IMR-90 (cell line): ENCODE measurements around the gene PIGU. TPM values are rescaled to one million over a fixed set of nuclear protein-coding genes. Genes with fewer than 3 reads are reported as not detected.

Source experiments
- ATAC-seq: fragments of 200-7000 bp; cut with Tn5 transposase; 2 replicates; pipeline ENCODE4 v1.9.1; 2020; ENCODE audit warnings: low read depth, mild to moderate bottlenecking, moderate library complexity
- BruUV-seq: library from RNA; stranded (reverse); fragments of 400-500 nt; replicated peaks from 2 replicates; lab custom pipeline; 2021; lab: Mats Ljungman, UMichigan
- CTCF ChIA-PET: fragments of 300-600 bp; formaldehyde crosslinking; extraction: SDS; loops from one replicate; lab custom pipeline; 2021; ENCODE audit warnings: antibody characterized with exemption; lab: Yijun Ruan, JAX
- POLR2A ChIA-PET: fragments of 300-600 bp; sonication (Branson Sonifier 250); formaldehyde crosslinking; loops from one replicate; lab custom pipeline; 2022; ENCODE audit warnings: antibody characterized with exemption; ENCODE audit not compliant: unreplicated experiment; lab: Charles Lee
- DNase-seq: peaks from one replicate; pipeline ENCODE4 v3.0.0; 2013
- H2AFZ ChIP-seq: replicated peaks from 2 replicates; pipeline ENCODE3; 2013; ENCODE audit warnings: low read length, mild to moderate bottlenecking; ENCODE audit not compliant: poor library complexity
- H2AK5ac ChIP-seq: 2 replicates; pipeline ENCODE4 v1.6.1; 2013; ENCODE audit warnings: low read depth, low read length, inconsistent platforms
- H2AK9ac ChIP-seq: replicated peaks from 2 replicates; pipeline ENCODE3; 2013; ENCODE audit warnings: mild to moderate bottlenecking, low read depth, low read length, moderate library complexity; ENCODE audit not compliant: poor library complexity
- H2BK120ac ChIP-seq: 2 replicates; pipeline ENCODE4 v1.6.1; 2013; ENCODE audit warnings: low read depth, low read length, inconsistent platforms
- H2BK15ac ChIP-seq: 3 replicates; pipeline ENCODE4 v1.6.1; 2013; ENCODE audit warnings: low read depth, low read length, inconsistent platforms
- H2BK20ac ChIP-seq: 2 replicates; pipeline ENCODE4 v1.6.1; 2013; ENCODE audit warnings: low read depth, mild to moderate bottlenecking, inconsistent platforms, low read length, moderate library complexity
- H2BK5ac ChIP-seq: 2 replicates; pipeline ENCODE4 v1.6.1; 2013; ENCODE audit warnings: mild to moderate bottlenecking, low read depth, low read length, inconsistent platforms; ENCODE audit not compliant: poor library complexity, severe bottlenecking
- H3K14ac ChIP-seq: replicated peaks from 2 replicates; pipeline ENCODE4 v1.6.1; 2013; ENCODE audit warnings: low read depth, low read length, inconsistent platforms
- H3K18ac ChIP-seq: 2 replicates; pipeline ENCODE4 v1.6.1; 2013; ENCODE audit warnings: low read depth, low read length, control low read depth
- H3K23ac ChIP-seq: 2 replicates; pipeline ENCODE4 v1.6.1; 2013; ENCODE audit warnings: low read depth, low read length, inconsistent platforms
- H3K27ac ChIP-seq: 2 replicates; pipeline ENCODE4 v1.5.1; 2013; ENCODE audit warnings: mild to moderate bottlenecking, control low read depth, low read length; ENCODE audit not compliant: insufficient read depth
- H3K27me3 ChIP-seq: 2 replicates; pipeline ENCODE4 v1.6.1; 2013; ENCODE audit warnings: low read length; ENCODE audit not compliant: control insufficient read depth, insufficient read depth
- H3K36me3 ChIP-seq: 2 replicates; pipeline ENCODE4 v1.6.1; 2013; ENCODE audit warnings: low read length, mixed read lengths; ENCODE audit not compliant: control insufficient read depth, insufficient read depth
- H3K4ac ChIP-seq: 2 replicates; pipeline ENCODE4 v1.6.1; 2013; ENCODE audit warnings: low read depth, low read length, inconsistent platforms
- H3K4me1 ChIP-seq: 2 replicates; pipeline ENCODE4 v1.6.1; 2013; ENCODE audit warnings: low read length, mixed read lengths; ENCODE audit not compliant: control insufficient read depth, insufficient read depth
- H3K4me2 ChIP-seq: 2 replicates; pipeline ENCODE4 v1.6.1; 2013; ENCODE audit warnings: low read depth, mild to moderate bottlenecking, control low read depth, low read length, moderate library complexity
- H3K4me3 ChIP-seq: 2 replicates; pipeline ENCODE4 v1.5.1; 2013; ENCODE audit warnings: low read depth, mild to moderate bottlenecking, control low read depth, low read length, moderate library complexity; ENCODE audit not compliant: insufficient read depth
- H3K56ac ChIP-seq: 2 replicates; pipeline ENCODE4 v1.6.1; 2013; ENCODE audit warnings: low read length, inconsistent platforms; ENCODE audit not compliant: insufficient read depth; ENCODE audit errors: extremely low read depth
- H3K79me1 ChIP-seq, 2 experiments: 2 replicates each; pipeline ENCODE4 v1.6.1; 2013; ENCODE audit warnings: low read length in 2 of 2, inconsistent platforms in 1 of 2, low read depth in 1 of 2
- H3K9ac ChIP-seq: 2 replicates; pipeline ENCODE4 v1.6.1; 2013; ENCODE audit warnings: low read depth, low read length, control low read depth
- H3K9me1 ChIP-seq: 2 replicates; pipeline ENCODE4 v1.6.1; 2013; ENCODE audit warnings: low read length, inconsistent platforms; ENCODE audit not compliant: insufficient read depth
- H3K9me3 ChIP-seq: 2 replicates; pipeline ENCODE4 v1.6.1; 2013; ENCODE audit warnings: low read length; ENCODE audit not compliant: control insufficient read depth, insufficient read depth
- H4K20me1 ChIP-seq: 2 replicates; pipeline ENCODE4 v1.6.1; 2013; ENCODE audit warnings: low read length, inconsistent platforms; ENCODE audit not compliant: insufficient read depth
- H4K5ac ChIP-seq: 2 replicates; pipeline ENCODE4 v1.6.1; 2013; ENCODE audit warnings: mild to moderate bottlenecking, low read depth, low read length, control low read depth
- H4K8ac ChIP-seq, 2 experiments: 2 replicates each; pipeline ENCODE4 v1.6.1; 2013; ENCODE audit warnings: low read depth in 2 of 2, low read length in 2 of 2, control low read depth in 1 of 2, inconsistent platforms in 1 of 2
- H4K91ac ChIP-seq: 2 replicates; pipeline ENCODE4 v1.6.1; 2013; ENCODE audit warnings: low read depth, low read length, inconsistent platforms; ENCODE audit not compliant: insufficient read depth
- BHLHE40 ChIP-seq: fragments of 150-350 bp; IDR thresholded peaks from 2 replicates; pipeline ENCODE4 v1.6.1; 2016; ENCODE audit warnings: mild to moderate bottlenecking, low read depth, low read length
- CEBPB ChIP-seq: IDR thresholded peaks from 2 replicates; pipeline ENCODE4 v1.6.1; 2012; ENCODE audit warnings: low read depth, low read length, improper control_type of control experiment
- CHD1 ChIP-seq: IDR thresholded peaks from 2 replicates; pipeline ENCODE4 v1.6.1; 2012; ENCODE audit warnings: low read depth, low read length, improper control_type of control experiment
- FOS ChIP-seq: fragments of 150-350 bp; IDR thresholded peaks from 2 replicates; pipeline ENCODE4 v1.6.1; 2016; ENCODE audit warnings: low read depth, low read length
- MAFK ChIP-seq: IDR thresholded peaks from 2 replicates; pipeline ENCODE4 v1.6.1; 2012; ENCODE audit warnings: low read depth, low read length, improper control_type of control experiment
- MXI1 ChIP-seq: IDR thresholded peaks from 2 replicates; pipeline ENCODE4 v1.6.1; 2012; ENCODE audit warnings: low read depth, mild to moderate bottlenecking, low read length, moderate library complexity, borderline replicate concordance
- NFE2L2 ChIP-seq: fragments of 150-350 bp; IDR thresholded peaks from 2 replicates; pipeline ENCODE4 v1.6.1; 2016; ENCODE audit warnings: low read depth, mild to moderate bottlenecking, low read length
- RAD21 ChIP-seq: IDR thresholded peaks from 2 replicates; pipeline ENCODE4 v1.6.1; 2012; ENCODE audit warnings: low read length, improper control_type of control experiment
- RCOR1 ChIP-seq: IDR thresholded peaks from 2 replicates; pipeline ENCODE4 v1.6.1; 2012; ENCODE audit warnings: mild to moderate bottlenecking, low read length, improper control_type of control experiment; ENCODE audit not compliant: insufficient replicate concordance
- WGBS, 2 experiments: methylation state at CpG; one replicate each; pipeline versions ENCODE4 v1.1.5 to v1.1.7; 2013; ENCODE audit warnings: missing lambda C conversion rate in 2 of 2; ENCODE audit not compliant: insufficient read length in 1 of 2; ENCODE audit errors: extremely low coverage in 2 of 2; 5-methylcytosine and 5-hydroxymethylcytosine counted together
- dilution Hi-C: fragments of 300-500 bp; cut with HindIII; formaldehyde crosslinking; loops from one replicate; pipeline ENCODE4 v1.14.3; 2018; ENCODE audit warnings: low sequenced_read_pairs; ENCODE audit not compliant: unreplicated experiment
- in situ Hi-C: fragments of 300-500 bp; cut with MboI; formaldehyde crosslinking; loops from 3 replicates; pipeline ENCODE4 v1.14.3; 2019; ENCODE audit warnings: low sequenced_read_pairs, inconsistent platforms, mixed read lengths
- intact Hi-C: fragments of 100-400 bp; cut with micrococcal nuclease; formaldehyde crosslinking; loops from 2 replicates; pipeline ENCODE4 v1.10.0; 2022
- polyA plus RNA-seq, 3 experiments: library from polyadenylated mRNA; depleted of rRNA; stranded (reverse); fragments of >200 nt; gene quantifications; 2 replicates each; pipeline ENCODE4 v1.2.3, GENCODE V29; 2012; ENCODE audit warnings: low replicate concordance in 1 of 3
- total RNA-seq: library from RNA; depleted of rRNA; stranded (reverse); fragments of >200 nt; gene quantifications from 2 replicates; pipeline ENCODE4 v1.2.3, GENCODE V29; 2012
- TF ChIP-seq, protein P1 (sequence below): conservative IDR thresholded peaks from 2 replicates; pipeline ENCODE4 v1.5.1; 2012; ENCODE audit warnings: mild to moderate bottlenecking, low read depth, low read length, improper control_type of control experiment

PIGU gene
- total and polyA plus RNA-seq, 2 of the 4 experiments (the other 2 are of a cell fraction) = 11.1 to 31.1 TPM

GRCh38 chr20:34636648-34637047 is 40.2 kb downstream of the PIGU start:
- ChIA-PET CTCF (interaction anchor here (0.5 kb wide), 1 partner anchor 205 kb away, joined by 3 read pairs; no protein-coding TSS in a partner anchor), POLR2A (no interaction called here)
- Histone ChIP-seq H3K4me2 (no peak overlapping the region), H3K9me3 (no peaks in the 10 kb centered on the region), H3K9ac (no peak overlapping the region), H2AK5ac (no peak overlapping the region), H2BK15ac (no peak overlapping the region), H3K4me3 (no peak overlapping the region), H3K9me1 (peaks cover 3% of the 10 kb centered on the region; the same call in 1 of the 2 replicates), H3K18ac (no peak overlapping the region), H3K36me3 (peaks cover 4% of the 10 kb centered on the region), H2AFZ (no peak overlapping the region), H2AK9ac (no peak overlapping the region), H3K56ac (no peak overlapping the region), H3K79me1 (0 out of 4 replicates have a peak, but pooled peaks cover 0 to 3% of the 10 kb centered on the region in 2 experiments), H3K4ac (no peak overlapping the region), H3K4me1 (peaks cover 6% of the 10 kb centered on the region), H3K27me3 (no peaks in the 10 kb centered on the region), H2BK5ac (no peak overlapping the region), H3K23ac (no peak overlapping the region), H4K8ac (no peak overlapping the region), H3K14ac (no peak overlapping the region), H4K5ac (no peak overlapping the region), H4K91ac (no peak overlapping the region), H2BK120ac (no peak overlapping the region), H3K27ac (no peak overlapping the region), H4K20me1 (no peaks in the 10 kb centered on the region), H2BK20ac (no peak overlapping the region)
- in situ Hi-C loops = no loop called here
- dilution Hi-C loops = no loop called here
- WGBS, 2 experiments = no CpG with 5 or more reads among the region's 3 CpGs
- BruUV-seq = no TSS peak
- DNase-seq (no peak), ATAC-seq (no peak)
- TF ChIP-seq RCOR1 (no peak), RAD21 (no peak), BHLHE40 (no peak), MXI1 (no peak), CHD1 (no peak), NFE2L2 (no peak), MAFK (no peak), FOS (no peak), CEBPB (no peak)
- TF ChIP-seq, protein P1, sequence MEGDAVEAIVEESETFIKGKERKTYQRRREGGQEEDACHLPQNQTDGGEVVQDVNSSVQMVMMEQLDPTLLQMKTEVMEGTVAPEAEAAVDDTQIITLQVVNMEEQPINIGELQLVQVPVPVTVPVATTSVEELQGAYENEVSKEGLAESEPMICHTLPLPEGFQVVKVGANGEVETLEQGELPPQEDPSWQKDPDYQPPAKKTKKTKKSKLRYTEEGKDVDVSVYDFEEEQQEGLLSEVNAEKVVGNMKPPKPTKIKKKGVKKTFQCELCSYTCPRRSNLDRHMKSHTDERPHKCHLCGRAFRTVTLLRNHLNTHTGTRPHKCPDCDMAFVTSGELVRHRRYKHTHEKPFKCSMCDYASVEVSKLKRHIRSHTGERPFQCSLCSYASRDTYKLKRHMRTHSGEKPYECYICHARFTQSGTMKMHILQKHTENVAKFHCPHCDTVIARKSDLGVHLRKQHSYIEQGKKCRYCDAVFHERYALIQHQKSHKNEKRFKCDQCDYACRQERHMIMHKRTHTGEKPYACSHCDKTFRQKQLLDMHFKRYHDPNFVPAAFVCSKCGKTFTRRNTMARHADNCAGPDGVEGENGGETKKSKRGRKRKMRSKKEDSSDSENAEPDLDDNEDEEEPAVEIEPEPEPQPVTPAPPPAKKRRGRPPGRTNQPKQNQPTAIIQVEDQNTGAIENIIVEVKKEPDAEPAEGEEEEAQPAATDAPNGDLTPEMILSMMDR = no peak
- intact Hi-C loops = no loop called here
